Measurements from ENCODE around the gene EIF2B5.

GRCh38 chr3:184165543-184165942 is 30.4 kb downstream of the EIF2B5 start:
- TF ChIP-seq SIN3A (IDR thresholded peaks at IDR 0.05; ENCODE audit: borderline replicate concordance, insufficient read depth, low read length) (no peak), POLR2AphosphoS5 (IDR thresholded peaks at IDR 0.05; ENCODE audit: low read depth, low read length) (no peak), REST (IDR thresholded peaks at IDR 0.05; ENCODE audit: insufficient read depth in 1 of 2, low read depth in 2 of 2, low read length in 2 of 2) (no peak), TAF1 (IDR thresholded peaks at IDR 0.05; ENCODE audit: borderline replicate concordance, insufficient read depth, low read length) (no peak)

All from PFSK-1 (cell line).